GM19240 (cell line): Measurements from ENCODE around the gene NAA10.
A peak's percentile ranks its signal among the peaks of the same experiment; 100 is the strongest.

Source experiments
- DNase-seq: peaks from one replicate; pipeline ENCODE4 v3.0.0; 2011; ENCODE audit warnings: low spot score; ENCODE audit not compliant: insufficient read length

The NAA10 gene

GRCh38 chrX:153929576-153929975 lies 5.3 kb downstream of the NAA10 start:
- DNase-seq = no peak

GRCh38 chrX:153928846-153929245 lies 6.0 kb downstream of the NAA10 start:
- DNase-seq = no peak

DNA sequence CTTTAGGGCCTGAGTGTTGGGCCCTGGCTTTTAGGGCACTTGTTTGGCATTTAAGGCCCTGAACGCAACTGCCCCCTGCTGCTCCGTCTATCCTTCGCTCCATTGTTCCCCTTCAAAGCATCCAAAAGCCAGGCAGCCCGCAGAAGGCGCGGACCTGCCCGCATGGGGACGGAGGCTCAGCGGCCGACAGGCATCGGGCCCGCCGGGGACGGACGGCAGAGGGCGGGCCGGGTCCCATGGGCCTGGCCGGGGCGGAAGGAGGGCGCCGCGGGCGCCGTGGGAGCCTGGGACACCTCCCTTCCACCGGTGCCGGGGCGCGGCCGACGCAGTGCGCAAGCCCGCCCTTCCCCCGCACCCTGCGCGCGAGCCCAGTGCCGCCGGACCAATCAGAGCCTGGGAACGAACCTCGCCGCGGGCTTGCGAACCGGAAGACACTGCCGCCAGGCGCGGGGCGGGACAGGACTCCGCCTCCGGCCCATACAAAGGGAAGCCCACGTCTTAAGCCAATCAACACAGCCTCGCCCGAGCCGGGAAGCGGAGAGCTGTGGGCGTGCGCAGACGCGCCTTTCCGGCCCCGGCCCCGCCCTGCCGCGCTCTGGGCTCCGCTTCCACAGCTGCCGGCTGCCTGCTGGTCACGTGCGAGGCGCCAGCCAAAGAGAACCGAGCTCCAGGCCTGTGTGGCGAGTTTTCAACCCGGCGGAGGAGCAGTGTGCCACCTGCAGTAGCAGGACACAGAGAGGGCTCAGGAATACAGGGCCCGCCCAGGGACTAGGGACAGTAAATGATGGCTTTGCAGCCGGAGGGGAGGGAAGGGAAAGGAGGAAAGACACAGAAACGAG lies 6.7 kb downstream of the NAA10 start:
- DNase-seq = peak; percentile 90

GRCh38 chrX:153927672-153927921 lies 7.2 kb downstream of the NAA10 start:
- no peak for DNase-seq

- DNase-seq = peak; percentile 80
These were observed 7.8 kb downstream of the NAA10 start for GRCh38 chrX:153926858-153927671.

DNA sequence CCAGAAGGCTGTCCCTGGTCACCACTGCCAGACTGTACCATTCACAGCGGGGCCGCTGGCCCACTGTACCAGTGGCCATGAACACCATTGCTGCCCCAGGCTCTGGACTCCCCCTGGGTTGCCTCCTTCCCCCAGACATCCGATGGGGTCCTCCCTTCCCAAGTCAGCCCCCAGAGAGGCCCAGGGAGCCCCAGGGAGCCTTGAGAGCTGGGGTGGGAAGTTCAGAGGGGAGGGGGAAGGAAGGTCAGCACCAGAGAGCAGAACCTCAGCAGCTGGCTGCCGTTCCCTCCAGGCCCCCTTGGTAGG lies 8.3 kb downstream of the NAA10 start:
- no peak for DNase-seq

DNA sequence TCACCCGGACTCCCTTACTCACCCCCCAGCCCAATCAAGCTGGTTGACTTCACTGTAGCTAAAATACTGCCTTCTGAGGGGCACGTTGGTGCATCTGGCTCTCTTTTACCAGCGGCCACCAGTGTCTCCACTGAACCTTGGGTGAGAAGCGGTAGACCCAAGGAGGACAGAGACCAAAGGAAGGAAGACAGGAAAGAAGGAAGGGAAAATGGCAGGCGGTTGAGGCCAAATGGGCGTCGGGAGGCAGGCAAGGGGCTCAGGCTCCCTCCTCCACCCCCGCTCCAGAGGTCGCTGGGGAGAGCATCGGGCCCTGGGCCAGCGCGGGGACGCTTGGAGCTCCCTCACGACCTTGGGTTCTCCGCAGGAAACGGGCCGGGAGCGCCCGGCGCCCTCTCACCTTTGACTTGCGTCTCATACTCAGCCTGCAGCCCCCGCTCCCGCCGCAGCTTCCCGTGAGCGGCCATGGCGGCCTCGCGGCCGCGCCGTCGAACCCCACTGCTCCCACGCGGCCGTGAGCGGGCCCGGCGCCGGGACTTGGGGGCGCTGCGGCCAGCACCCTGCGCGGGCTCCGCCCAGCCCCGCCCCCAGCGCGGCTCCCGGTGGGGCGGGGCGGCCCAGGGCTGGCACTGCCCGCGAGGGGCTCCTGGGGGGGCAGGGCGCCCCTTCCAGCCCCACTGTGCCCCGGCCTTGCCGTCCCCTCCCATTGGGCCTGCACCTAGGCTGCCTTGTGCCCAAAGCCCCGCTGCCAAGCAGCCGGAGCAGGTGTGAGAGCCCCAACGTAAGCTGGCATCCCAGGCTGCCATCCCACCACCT lies 8.9 kb downstream of the NAA10 start, which contains the start of gene ARHGAP4:
Gene ARHGAP4 (minus strand): TSS at position 526 of the 813 bp plus-strand sequence. CDS start 62 bp downstream, at position 464.
- DNase-seq = no peak

GRCh38 chrX:153925387-153925738 lies 9.5 kb downstream of the NAA10 start:
- no peak for DNase-seq

- no peak for DNase-seq
These were observed 10.5 kb downstream of the NAA10 start for GRCh38 chrX:153924149-153924861.

DNA sequence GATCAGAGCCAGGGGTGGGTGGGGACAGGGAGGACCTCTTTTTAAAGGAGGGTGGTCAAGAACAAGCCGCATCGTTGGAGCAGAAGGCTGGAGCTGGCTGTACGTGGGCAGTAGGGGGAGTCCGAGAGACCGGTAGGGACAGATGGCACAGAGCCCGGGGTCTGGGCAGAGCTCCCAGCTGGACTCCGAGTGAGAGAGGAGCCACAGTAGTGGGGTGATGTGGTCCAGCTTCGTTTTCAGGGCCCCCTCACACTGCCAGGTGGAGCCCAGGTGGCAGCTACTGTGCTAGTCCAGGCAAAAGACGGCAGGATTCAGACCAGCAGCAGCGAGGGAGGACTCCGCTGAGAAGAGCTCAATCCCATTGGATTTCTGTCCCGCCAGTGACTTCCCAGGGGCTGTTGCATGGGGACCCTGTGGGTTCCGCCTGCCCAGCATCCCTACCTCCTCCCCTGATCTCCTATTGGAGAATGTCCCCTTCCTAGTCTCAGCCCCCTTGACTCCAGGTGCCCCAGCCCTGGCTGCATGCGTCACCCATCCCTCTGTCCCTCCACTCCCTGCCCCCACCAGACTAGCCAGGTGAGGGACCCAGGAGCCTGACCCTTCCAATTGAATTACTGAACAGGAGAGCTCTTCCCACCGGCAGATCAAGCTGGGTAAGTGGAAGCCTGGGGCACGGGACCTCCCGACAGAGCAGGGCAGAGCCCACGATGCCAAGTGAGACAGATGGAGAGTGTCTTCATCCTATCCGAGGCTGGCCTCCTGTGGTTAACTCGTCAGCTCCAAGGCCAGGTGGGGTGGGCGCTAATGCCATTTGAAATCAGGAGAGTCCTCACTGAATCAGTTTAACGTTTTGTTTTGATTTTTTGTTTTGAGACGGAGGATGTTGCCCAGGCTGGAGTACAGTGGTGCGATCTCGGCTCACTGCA lies 11.6 kb downstream of the NAA10 start:
- no peak for DNase-seq

DNA sequence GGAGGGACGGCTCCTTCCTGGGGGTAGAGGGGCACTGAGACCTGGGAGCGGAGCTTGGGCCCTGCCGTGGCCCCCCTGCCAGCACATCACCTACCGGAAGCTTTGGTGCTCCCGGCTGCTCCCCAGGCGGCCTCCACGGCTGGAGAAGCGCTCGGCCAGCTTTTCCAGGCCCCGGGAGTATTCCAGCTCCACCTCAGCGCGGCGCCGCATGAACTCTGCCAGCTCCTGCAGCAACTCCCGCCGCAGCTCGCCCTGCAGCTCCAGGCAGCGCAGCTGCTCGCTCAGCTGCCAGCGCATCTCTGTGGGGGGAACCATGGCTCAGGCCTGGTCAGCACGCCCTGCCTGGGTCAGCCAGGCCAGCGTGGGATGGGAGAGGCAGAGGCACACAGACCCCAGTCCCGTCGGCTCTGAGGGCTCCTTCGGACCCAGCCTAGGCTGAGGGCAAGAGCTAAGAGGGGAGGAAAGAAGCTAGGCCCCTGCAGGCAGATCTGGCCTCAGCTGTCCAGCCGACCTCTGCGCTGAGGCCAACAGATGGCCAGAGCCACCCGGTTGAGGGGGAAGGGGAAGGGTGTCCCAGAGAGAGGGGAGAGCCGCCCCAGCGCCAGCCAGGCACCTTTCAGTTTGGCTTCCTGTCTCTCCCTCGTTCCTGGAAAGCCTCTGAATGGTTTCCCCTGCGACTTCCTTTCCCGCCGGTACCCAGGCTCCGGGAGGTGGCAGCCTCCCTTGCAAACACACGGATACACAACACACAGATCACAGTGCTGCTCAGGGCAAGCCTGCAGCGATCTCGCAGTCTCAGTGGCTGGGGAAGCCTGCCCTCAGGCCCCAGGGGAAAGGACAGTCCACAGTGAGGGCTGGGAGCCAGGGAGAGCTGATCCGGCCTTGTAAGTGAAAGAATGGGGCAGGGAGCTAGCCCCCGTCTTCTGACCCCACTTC lies 13.1 kb downstream of the NAA10 start:
- no peak for DNase-seq

DNA sequence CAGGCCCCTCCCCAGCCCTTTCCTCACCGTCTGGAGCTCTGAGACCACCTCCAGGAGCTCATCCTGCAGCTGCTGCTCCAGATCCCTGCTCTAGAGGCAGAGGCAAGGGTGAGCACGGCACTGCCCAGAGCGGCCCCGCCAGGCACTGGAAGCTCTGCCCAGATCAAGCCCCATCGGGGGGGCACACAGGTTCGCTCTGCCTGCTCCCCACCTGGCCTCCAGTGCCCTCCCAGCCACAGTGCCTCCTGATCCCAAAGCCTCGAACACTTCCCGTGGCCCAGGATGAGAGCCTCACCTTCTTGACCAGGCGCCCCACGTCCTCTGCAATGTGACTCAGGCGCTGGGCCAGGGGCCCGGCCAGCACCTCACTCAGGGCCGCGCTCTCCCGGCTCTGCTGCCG lies 13.8 kb downstream of the NAA10 start:
- DNase-seq = no peak

- DNase-seq = no peak
These were observed 14.3 kb downstream of the NAA10 start for GRCh38 chrX:153920546-153920945.

GRCh38 chrX:153919281-153919680 lies 15.6 kb downstream of the NAA10 start:
- no peak for DNase-seq

DNA sequence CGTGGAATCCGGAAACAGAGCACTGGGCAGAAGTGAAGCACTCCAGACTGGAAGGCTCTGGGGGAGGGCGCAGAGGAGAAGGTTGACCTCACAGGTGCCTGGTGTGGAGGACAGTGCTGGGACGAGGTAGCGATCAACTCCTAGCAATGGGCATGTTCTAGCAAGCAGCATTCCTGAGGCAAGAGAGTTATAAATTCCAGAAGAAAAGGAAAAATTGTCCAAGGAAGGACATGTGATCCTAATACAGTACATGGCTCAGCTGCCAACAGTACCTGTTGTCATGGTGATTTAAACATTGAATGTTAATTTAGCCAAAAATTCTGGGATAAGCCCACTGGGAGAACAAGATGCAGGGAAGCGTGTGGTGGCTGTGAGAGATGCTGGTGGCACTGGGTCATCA lies 17.0 kb downstream of the NAA10 start:
- DNase-seq = no peak

- DNase-seq = no peak
These were observed 21.1 kb downstream of the NAA10 start for GRCh38 chrX:153913701-153914100.

DNA sequence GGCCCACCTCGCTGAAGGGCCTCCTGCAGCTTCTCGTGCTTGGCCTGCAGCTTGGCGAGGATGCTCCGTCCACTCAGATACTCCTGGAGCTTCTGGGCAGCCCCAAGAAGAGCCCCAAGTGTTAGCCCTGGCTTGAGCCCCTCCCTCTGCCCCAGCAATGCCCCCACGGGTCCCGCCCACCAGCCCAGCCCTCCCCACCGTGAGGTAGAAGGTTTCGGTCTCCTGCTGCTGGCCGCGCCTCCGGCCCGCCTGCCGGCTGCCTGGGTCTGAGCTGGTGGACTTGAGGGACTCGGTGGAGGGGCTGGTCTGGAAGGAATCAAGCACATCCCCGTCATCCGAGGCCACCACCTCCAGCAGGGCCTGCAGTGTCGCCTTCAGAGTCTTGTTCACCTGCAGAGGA lies 21.6 kb downstream of the NAA10 start:
- no peak for DNase-seq

- no peak for DNase-seq
These were observed 23.0 kb downstream of the NAA10 start for GRCh38 chrX:153911798-153912197.

GRCh38 chrX:153910446-153910845 lies 24.4 kb downstream of the NAA10 start:
- no peak for DNase-seq
